Stimulated activated CD4-positive, alpha-beta T cell treated with anti-CD3 and anti-CD28 coated beads, Interleukin-4, amount 100 ng/mL, for 24 hours (primary cell): ENCODE measurements around the gene KCTD5.

Source experiments
- DNase-seq: peaks from one replicate; pipeline ENCODE4 v3.0.0-alpha.2; 2020

Gene KCTD5

DNA sequence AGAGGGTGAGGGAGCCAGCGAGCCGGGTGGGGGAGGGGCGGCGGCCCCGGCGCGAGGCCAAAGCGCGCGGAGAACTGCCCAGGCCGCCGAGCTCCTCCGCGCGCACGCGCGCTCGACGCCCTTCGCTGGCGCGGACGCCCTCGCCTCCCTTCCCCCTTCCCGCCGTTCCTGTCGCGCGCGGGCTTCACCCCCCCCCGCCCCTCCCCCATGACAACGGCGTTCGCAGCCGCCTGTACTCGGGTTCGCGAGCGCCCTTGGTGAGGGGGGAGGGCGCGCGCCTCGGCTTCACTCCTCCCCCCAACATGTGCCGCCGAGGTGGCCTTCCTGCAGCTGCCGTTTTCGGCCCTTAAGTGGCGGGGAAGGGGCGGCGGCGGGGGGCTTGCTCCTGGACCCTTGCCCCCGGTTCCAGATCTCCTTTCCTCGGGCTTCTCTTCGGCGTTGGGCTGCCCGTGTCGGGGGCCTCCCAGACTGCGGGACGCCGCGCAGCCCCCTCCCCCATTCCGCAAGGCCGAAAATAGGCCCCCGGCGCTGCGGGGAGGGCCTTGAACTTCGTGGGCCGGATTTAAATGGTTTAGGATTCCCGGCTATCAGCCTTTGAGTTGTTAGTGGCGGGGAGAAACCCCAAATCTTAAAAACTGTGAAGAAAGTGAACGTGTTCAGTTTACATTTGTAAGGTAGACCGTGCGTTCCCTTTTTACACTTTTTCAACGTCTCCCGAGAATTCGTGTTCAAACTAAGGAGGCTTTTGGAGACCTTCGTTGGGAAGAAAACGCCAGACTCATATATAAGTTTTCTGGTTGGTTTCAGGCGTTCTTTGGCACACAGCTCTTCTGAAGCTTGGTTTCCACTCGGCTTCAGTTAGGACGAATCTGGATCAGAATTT, 70.8 kb downstream of the KCTD5 start:
- peak; percentile 64 for DNase-seq

DNA sequence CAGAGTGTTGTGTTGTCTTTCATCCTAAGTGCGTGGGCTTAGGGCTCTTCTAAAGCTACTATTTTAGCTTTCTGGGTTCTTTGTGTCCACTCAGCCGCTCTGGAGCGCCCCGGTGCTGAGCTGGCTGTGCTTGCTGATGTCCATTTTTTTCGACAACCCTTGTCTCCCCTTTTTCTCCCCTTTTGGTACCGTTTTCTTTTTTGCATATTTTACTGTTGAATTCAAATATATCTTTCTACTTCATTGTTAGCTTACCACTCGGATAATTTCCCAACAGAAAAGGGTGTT, 71.4 kb downstream of the KCTD5 start:
- no peak for DNase-seq

DNA sequence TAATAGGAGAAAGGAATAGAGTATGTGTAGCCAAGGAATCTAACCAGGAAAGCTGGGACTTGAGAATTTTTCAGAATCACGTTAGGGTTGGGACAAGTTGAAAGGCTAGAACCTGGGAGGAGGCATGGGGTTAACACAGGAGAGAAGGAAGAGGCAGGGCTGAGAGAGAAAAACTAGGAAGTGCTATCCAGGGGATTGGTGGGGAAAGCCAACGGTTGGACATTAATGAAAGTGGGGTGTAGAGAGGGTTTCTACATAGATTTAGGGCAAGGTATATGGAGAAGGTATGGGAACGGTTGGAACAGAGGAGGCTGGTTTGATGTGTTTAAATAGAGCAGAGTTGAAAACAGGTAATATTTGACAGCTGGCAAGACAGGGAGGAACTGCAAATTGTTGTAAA, 72.8 kb downstream of the KCTD5 start:
- DNase-seq = no peak

DNA sequence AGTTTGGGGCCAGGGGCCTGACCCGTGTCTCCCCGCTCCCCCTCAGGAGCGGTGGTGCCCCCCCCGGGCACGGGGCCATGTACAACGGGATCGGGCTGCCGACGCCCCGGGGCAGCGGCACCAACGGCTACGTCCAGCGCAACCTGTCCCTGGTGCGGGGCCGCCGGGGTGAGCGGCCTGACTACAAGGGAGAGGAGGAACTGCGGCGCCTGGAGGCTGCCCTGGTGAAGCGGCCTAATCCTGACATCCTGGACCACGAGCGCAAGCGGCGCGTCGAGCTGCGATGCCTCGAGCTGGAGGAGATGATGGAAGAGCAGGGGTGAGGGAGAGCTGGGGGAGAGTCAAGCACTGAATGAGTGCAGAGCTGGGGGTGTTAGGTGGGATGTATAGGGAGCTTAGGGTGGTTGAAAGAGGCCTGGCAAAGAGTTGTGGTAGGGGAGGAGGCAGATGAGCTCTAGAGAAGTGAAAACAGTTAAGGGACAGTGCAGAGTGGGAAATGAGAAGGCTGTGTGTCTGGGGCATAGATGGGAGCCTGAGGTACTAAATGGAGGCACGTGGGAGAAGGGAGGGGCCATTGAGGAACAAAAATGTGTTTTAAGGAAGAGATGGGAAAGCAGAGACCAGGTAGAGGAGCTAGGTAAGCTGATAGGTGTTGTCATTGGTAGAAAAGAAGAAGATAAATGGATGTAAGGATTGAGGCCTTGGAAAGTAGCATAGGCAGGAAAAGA, 74.1 kb downstream of the KCTD5 start:
- DNase-seq = no peak

DNA sequence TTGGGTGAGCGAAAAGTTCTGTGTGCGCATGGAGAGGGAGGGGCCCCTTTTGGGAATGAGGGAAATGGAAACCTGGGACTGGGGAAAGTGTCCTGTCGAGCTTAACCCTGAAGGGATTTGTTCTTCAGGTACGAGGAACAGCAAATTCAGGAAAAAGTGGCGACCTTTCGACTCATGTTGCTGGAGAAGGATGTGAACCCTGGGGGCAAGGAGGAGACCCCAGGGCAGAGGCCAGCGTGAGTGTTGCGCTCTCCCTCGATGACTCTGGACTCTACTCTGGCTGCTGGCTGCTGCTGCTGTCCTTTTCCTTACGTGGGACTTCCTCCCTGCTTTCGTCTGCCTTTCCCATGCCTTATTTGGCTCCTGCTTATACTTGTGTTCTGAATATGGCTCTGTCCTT, 75.0 kb downstream of the KCTD5 start:
- no peak for DNase-seq
